Vagina (tissue), 2 donors: ENCODE results near the gene TPRX2. TPM values are rescaled to one million over a fixed set of nuclear protein-coding genes. Genes with fewer than 3 reads are reported as not detected.

ENCODE experiments used
- DNase-seq, 2 donors: peaks; one replicate each; pipeline ENCODE4 v3.0.0-alpha.2; 2017; ENCODE audit errors: extremely low spot score in 2 of 2
- H3K27ac ChIP-seq: fragments of 200-600 bp; sonication (generic); one replicate; pipeline ENCODE4 v1.5.1; 2019
- H3K27me3 ChIP-seq: fragments of 200-600 bp; sonication (generic); one replicate; pipeline ENCODE4 v1.5.1; 2019
- H3K36me3 ChIP-seq, 2 donors: fragments of 200-600 bp; sonication (generic); one replicate each; pipeline ENCODE4 v1.5.1; 2017 to 2019
- H3K4me1 ChIP-seq: fragments of 200-600 bp; sonication (generic); one replicate; pipeline ENCODE4 v1.5.1; 2019
- H3K4me3 ChIP-seq, 2 donors: fragments of 200-600 bp; sonication (generic); 1 replicate in 1 of 2; 2 replicates in 1 of 2; pipeline ENCODE4 v1.5.1; 2016 to 2019
- H3K9me3 ChIP-seq: fragments of 200-600 bp; sonication (generic); one replicate; pipeline ENCODE4 v1.5.1; 2019
- CTCF ChIP-seq, 3 experiments: fragments of 450-650 bp in 2 of 3; fragments of 200-600 bp in 1 of 3; sonication (generic) in 1 of 3; IDR thresholded peaks; one replicate each; pipeline ENCODE4 v1.5.1; 2017 to 2019; ENCODE audit warnings: antibody characterized with exemption in 3 of 3, mild to moderate bottlenecking in 2 of 3, moderate library complexity in 2 of 3
- POLR2A ChIP-seq, 2 donors: fragments of 450-650 bp; IDR thresholded peaks; one replicate each; pipeline ENCODE4 v1.6.1; 2017; ENCODE audit warnings: antibody characterized with exemption in 2 of 2, mild to moderate bottlenecking in 2 of 2, moderate library complexity in 2 of 2
- POLR2AphosphoS5 ChIP-seq, 2 donors: sonication (generic); formaldehyde crosslinking; IDR thresholded peaks; one replicate each; pipeline ENCODE4 v1.9.0; 2017; ENCODE audit warnings: antibody characterized with exemption in 2 of 2, mild to moderate bottlenecking in 2 of 2, low read depth in 1 of 2; ENCODE audit not compliant: insufficient read depth in 1 of 2
- intact Hi-C: fragments of 100-400 bp; cut with DNase I; formaldehyde crosslinking; loops from one replicate; pipeline ENCODE4 v1.15.1; 2023
- total RNA-seq: library from RNA; depleted of rRNA; stranded (reverse); fragments of >200 nt; gene quantifications from one replicate; pipeline ENCODE4 v1.2.3, GENCODE V29; 2016

Gene TPRX2
- total RNA-seq, 1 donor from 2014 or later = not detected

- TF ChIP-seq POLR2A (IDR thresholded peaks at IDR 0.05) (no peak), POLR2AphosphoS5 (IDR thresholded peaks at IDR 0.05; ENCODE audit: insufficient read depth in 1 of 2, low read depth in 1 of 2) (no peak), CTCF (IDR thresholded peaks at IDR 0.05) (no peak)
- no peaks in the 10 kb centered on the region for H3K9me3 ChIP-seq
- no peak overlapping the region for H3K4me3 ChIP-seq
- intact Hi-C loops = no loop called here
- H3K4me1 ChIP-seq = no peaks in the 10 kb centered on the region
- no peak for DNase-seq
- H3K27ac ChIP-seq = no peak overlapping the region
- H3K36me3 ChIP-seq = no peaks in the 10 kb centered on the region
- no peaks in the 10 kb centered on the region for H3K27me3 ChIP-seq
Observed at GRCh38 chr19:47820410-47820809, 38.6 kb upstream of the TPRX2 start.

- no peaks in the 10 kb centered on the region for H3K36me3 ChIP-seq
- intact Hi-C loops = loop anchor here (1.0 kb wide), 1 partner anchor 42 kb away; no protein-coding TSS in a partner anchor
Observed at GRCh38 chr19:47821460-47822020, 37.5 kb upstream of the TPRX2 start, which contains the start of gene CRX. Gene CRX, plus strand, starts transcription at chr19:47821937. Its CDS starts 12,507 bp downstream, at chr19:47834444.

GRCh38 chr19:47824396-47824795, 34.6 kb upstream of the TPRX2 start:
- H3K4me1 ChIP-seq = no peaks in the 10 kb centered on the region
- TF ChIP-seq POLR2AphosphoS5 (IDR thresholded peaks at IDR 0.05; ENCODE audit: insufficient read depth in 1 of 2, low read depth in 1 of 2) (no peak), POLR2A (IDR thresholded peaks at IDR 0.05) (no peak), CTCF (IDR thresholded peaks at IDR 0.05) (no peak)
- DNase-seq = no peak
- intact Hi-C loops = no loop called here
- no peak overlapping the region for H3K4me3 ChIP-seq
- H3K27me3 ChIP-seq = no peaks in the 10 kb centered on the region
- no peak overlapping the region for H3K27ac ChIP-seq
- no peaks in the 10 kb centered on the region for H3K9me3 ChIP-seq
- H3K36me3 ChIP-seq = no peaks in the 10 kb centered on the region

More at GRCh38 chr19:47821460-47822020, 37.5 kb upstream of the TPRX2 start, which contains the start of gene CRX:
- no peaks in the 10 kb centered on the region for H3K9me3 ChIP-seq
- H3K4me1 ChIP-seq = no peaks in the 10 kb centered on the region
- H3K4me3 ChIP-seq = no peak within 1 kb of the TSS
- no peak for TF ChIP-seq POLR2AphosphoS5 (IDR thresholded peaks at IDR 0.05; ENCODE audit: insufficient read depth in 1 of 2, low read depth in 1 of 2)
- no peak for TF ChIP-seq POLR2A (IDR thresholded peaks at IDR 0.05)
- no peak for TF ChIP-seq CTCF (IDR thresholded peaks at IDR 0.05)
- no peak within 1 kb of the TSS for H3K27ac ChIP-seq
- DNase-seq = no peak
- no peaks in the 10 kb centered on the region for H3K27me3 ChIP-seq

- H3K4me3 ChIP-seq = no peak overlapping the region
- no peaks in the 10 kb centered on the region for H3K27me3 ChIP-seq
- H3K36me3 ChIP-seq = no peaks in the 10 kb centered on the region
- H3K4me1 ChIP-seq = no peaks in the 10 kb centered on the region
- H3K9me3 ChIP-seq = no peaks in the 10 kb centered on the region
- intact Hi-C loops = no loop called here
- no peak for DNase-seq
- no peak overlapping the region for H3K27ac ChIP-seq
- TF ChIP-seq CTCF (IDR thresholded peaks at IDR 0.05) (no peak), POLR2A (IDR thresholded peaks at IDR 0.05) (no peak), POLR2AphosphoS5 (IDR thresholded peaks at IDR 0.05; ENCODE audit: insufficient read depth in 1 of 2, low read depth in 1 of 2) (no peak)
Observed at GRCh38 chr19:47826800-47827199, 32.2 kb upstream of the TPRX2 start.

GRCh38 chr19:47832723-47833122, 26.3 kb upstream of the TPRX2 start:
- DNase-seq = no peak
- Histone ChIP-seq H3K4me3 (no peak overlapping the region), H3K27me3 (no peaks in the 10 kb centered on the region), H3K9me3 (no peaks in the 10 kb centered on the region), H3K4me1 (no peaks in the 10 kb centered on the region), H3K27ac (no peak overlapping the region), H3K36me3 (no peaks in the 10 kb centered on the region)
- intact Hi-C loops = no loop called here
- no peak for TF ChIP-seq POLR2A (IDR thresholded peaks at IDR 0.05)
- no peak for TF ChIP-seq CTCF (IDR thresholded peaks at IDR 0.05)
- TF ChIP-seq POLR2AphosphoS5 (IDR thresholded peaks at IDR 0.05; ENCODE audit: insufficient read depth in 1 of 2, low read depth in 1 of 2) = no peak
